ENCODE data around the gene FOXRED1.

The FOXRED1 gene

DNA sequence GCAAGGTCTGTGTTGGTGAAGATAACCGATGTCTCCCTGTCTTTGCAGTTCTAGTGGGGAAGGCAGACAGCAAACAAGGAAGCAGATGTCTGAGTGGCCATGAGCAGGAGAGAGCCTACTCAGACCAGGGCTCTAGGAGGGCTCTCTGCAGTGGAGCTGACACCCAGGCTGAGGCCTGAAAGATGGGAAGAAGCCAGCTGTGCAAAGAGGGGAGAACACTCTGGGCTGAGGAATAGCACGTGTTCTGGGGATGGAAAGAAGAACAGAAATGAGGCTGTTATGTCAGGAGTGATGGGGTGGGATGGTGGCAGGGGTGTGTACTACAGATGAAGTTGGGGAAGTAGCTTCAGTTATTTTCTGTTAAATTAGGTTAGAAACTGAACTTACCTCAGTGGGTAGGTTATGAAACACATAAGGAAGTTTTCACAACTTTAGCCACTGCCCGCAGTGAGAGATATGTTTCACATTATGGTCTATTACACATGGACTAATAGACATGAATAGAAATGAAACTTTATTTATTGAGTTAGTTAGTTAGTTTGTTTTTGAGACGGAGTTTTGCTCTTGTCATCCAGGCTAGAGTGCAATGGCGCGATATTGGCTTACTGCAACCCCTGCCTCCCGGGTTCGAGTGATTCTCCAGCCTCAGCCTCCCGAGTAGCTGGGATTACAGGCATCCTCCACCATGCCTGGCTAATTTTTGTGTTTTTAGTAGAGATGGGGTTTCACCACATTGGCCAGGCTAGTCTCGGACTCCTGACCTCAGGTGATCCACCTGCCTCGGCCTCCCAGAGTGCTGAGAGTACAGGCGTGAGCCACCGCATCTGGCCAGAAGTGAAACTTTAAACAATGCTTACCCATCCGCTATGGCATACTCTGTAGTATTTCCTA is 42.7 kb downstream of the FOXRED1 start:
- no peak for DNase-seq

DNA sequence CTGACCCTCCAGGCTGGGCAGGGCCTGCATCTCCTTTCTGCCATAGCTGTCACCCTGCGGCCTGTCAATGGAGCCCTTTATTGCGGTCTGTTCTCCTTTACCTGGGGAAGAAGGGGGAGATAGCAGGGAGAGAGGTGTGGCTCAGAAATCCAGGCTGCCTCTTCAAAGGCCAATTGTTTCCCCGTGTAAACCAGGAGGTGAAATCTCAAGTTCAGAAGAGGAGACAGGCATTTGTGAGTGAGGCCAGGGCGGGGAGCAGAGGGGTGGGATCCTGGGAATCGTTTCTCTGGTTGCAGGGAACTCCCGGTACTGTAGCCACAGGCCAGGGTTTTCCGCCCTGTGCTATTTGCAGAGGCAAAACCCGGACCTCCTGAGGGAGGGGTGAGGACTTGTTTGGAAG is 44.0 kb downstream of the FOXRED1 start:
- no peak for DNase-seq

DNA sequence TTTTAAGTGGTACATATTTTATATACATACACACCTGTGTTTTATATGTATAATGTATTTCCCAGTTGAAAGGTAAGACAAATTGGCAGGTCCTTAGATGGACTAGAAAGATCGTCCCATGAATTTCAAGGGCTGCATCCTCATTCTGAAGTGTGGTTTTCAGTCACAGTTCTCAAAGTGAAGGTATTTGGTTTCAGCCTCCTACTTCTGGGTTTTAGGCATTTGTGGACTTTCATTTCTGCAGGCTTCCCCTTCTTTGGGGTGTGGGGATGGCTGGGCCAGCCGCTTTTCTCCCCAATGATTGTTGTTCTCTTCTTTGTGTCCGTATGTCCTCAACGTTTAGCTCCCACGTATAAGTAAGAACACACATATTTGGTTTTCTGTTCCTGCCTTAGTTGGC is 44.9 kb downstream of the FOXRED1 start:
- DNase-seq = no peak

DNA sequence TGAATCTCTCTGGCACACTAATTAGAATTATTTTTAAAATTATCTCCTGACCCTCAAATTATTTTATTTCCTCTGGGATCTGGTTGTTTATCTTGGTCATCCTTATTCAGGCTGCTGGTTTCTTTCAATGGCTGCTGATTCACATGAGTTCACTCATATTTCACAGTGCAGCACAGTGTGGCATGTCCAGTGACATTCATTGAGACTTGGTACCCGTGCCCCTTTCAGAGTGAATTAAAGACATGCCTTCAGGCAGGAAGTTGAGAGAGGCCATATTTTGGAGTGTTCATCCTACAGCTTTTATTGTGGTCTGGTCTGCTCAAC is 48.4 kb downstream of the FOXRED1 start:
- DNase-seq = no peak

DNA sequence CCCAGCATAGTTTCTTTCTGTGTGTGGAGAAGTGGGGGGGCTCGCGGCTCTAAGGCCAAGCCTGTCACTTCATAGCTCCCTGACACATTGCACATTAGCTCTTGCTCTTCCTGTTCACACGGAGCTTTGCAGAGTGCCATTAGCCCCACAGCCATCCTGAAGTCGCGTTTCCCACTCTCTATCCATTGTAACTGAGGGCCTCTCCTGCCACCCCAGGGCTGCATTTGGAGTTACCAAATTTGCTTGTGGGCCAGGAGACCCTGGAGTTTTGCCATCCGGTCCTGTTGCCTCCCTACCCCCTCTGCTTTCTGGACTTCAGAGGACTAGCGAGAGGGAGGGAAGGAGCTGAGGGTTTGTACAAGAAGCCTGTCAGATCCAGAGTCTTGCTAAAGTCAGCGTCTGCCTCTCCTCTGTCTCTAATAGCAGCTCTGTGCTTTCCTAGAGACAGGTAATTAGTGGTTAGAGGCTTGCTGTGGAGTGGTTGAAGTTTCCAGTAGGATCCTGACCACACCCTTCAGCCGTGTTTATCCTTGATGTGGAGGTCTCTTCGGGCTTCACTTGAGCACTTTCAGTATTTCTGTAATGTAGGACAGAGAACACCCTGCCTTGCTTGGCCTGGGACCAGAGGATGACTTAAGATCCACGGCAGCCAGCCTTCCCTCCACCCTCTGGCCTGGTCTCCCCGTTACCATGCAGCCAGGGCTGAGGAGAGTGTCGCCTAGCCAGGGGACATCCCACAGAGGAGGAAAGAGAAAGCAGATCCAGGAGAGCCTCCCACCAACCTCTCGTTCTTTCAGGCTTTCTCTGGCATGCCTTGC is 49.0 kb downstream of the FOXRED1 start:
- no peak for DNase-seq

DNA sequence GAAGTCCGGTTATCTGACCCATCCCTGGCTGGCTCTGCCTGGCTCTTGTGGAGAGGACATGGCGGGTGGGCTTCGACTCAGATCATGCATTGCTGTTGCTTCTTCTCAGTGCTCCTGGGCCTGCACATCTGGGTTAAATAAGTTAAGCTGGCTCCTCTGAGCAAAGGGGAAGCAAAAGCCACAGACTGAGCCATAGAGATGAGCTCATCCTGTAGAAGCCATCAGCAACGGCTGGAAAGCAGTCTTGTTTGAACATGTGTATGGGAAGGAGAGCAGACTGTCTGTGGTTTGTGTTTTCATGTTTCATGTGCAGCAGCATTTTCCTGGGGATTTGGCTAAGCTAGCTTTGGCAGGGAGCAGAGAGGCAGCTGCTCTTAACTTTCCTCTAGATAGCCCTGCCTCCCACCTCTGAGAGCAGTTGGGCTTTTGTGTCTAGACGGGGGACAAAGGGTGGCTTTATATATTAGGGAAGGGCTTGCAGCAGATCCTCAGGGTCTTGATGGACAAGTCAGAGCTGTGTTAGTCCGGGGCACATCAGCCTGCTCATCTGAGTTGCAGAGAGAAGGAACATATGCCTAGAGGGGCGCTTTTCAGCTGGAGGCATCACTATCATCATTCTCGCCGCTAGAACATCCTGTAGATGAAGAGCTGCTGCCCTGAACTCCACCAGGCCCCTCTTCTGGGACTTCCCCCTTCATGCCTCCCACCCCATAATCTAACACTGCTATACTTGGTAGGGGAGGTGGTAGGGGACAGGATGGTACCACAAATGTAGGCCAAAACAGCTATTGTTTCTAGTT is 49.8 kb downstream of the FOXRED1 start:
- DNase-seq = no peak

DNA sequence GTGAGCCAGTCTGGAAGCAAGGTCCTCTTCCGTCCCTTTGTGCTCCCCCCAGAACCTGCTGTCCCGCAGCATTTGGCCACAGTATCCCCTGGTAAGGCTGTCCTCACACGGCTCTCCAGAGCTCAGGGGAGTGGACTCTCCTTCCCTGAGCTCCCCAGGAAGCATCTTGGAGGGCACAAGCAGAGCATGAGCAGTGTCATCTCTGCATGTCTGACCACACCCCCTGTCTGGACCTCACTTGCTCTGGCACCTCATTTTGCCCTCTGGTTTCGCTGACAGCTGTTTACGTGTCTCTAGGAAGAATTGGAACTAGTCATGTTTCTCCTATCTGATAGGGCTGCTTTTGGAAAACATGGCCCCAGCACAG is 50.4 kb downstream of the FOXRED1 start:
- no peak for DNase-seq

DNA sequence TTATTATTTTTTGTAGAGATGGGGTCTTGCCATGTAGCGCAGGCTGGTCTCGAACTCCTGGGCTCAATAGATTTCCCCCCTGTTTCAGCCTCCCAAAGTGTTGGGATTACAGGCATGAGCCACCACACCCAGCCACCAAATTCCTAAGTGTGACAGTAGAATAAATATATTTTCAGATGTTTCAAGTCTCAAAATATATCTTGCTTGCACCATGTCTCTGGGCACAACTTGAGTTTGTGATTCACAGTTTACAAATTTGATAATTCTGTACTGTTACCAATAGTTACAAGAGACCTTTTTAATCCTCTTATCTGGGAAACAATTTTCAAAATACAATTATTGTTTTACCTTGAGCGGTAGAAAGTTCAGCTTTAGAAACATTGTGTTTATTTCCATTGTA is 54.0 kb downstream of the FOXRED1 start:
- DNase-seq = no peak

DNA sequence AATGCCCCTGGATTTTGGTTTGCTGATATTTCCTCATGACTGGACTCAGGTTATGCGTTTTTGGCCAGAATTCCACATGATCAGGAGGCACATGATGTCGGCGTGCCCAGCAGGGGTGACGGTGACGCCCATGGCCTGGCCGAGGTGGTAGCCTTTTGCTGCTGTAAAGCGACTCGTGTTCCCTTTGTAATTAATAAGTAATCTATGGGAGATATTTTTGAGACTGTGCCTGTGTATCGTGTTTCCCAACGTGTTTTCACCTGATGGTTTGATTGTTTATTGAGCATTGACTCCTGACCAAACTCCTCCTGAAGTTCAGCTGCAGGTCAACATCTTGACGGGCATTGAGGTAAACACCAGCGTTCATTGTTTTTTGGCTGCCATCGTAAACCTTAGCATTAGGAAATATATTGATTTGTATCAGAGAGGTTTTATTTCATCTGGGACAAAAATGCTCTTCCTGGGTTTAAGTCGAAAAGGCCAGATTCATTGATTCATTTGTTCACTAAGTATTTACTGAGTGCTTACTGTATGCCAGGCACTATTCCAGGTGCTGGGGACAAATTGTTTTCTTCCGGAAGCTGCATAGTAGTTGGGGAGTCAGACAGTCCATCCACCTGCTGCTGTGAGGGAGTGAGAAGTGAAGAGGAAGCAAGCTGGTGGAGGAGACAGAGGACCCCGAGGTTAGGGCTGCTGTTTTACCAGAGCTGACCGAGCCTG is 58.5 kb downstream of the FOXRED1 start:
- DNase-seq = no peak
